Lower lobe of right lung (tissue), 2 donors: ENCODE results near the gene LRFN5. TPM values are rescaled to one million over a fixed set of nuclear protein-coding genes. Genes with fewer than 3 reads are reported as not detected.

Source experiments
- ATAC-seq, 2 donors: fragments of 200-7000 bp; cut with Tn5 transposase; one replicate each; pipeline ENCODE4 v1.9.1; 2020 to 2022; ENCODE audit warnings: mild to moderate bottlenecking in 2 of 2, moderate library complexity in 2 of 2
- DNase-seq: peaks from one replicate; pipeline ENCODE4 v3.0.0-alpha.2; 2020
- H3K27ac ChIP-seq: fragments of 200-600 bp; one replicate; pipeline ENCODE4 v1.8.0; 2022
- H3K27me3 ChIP-seq: fragments of 200-600 bp; one replicate; pipeline ENCODE4 v1.8.0; 2022; ENCODE audit warnings: low read depth
- H3K36me3 ChIP-seq: fragments of 200-600 bp; one replicate; pipeline ENCODE4 v1.8.0; 2022; ENCODE audit warnings: mild to moderate bottlenecking
- H3K4me1 ChIP-seq: fragments of 200-600 bp; one replicate; pipeline ENCODE4 v1.8.0; 2022
- H3K4me3 ChIP-seq: fragments of 200-600 bp; one replicate; pipeline ENCODE4 v1.8.0; 2022; ENCODE audit warnings: mild to moderate bottlenecking
- H3K9me3 ChIP-seq: fragments of 200-600 bp; one replicate; pipeline ENCODE4 v1.8.0; 2022
- intact Hi-C: fragments of 100-400 bp; cut with DNase I; formaldehyde crosslinking; loops from one replicate; pipeline ENCODE4 v1.11.0; 2022
- total RNA-seq: library from RNA; stranded (reverse); fragmentation: NEBNext Ultra II Directional; extraction: Animal tissue kit (Norgen Biotek cat#: 25700); gene quantifications from one replicate; pipeline ENCODE4 v1.2.1, GENCODE V29; 2021
- TF ChIP-seq, protein P1 (sequence below): fragments of 200-600 bp; IDR thresholded peaks from one replicate; pipeline ENCODE4 v1.8.0; 2022; ENCODE audit warnings: antibody characterized with exemption, mild to moderate bottlenecking
- donor health status: DM: no; HTN: yes; CAD: no; lungs with severe emphysema.

Gene LRFN5
- total RNA-seq, 1 donor from 2014 or later, result 1.3 TPM

GRCh38 chr14:41859336-41859735, 252.7 kb downstream of the LRFN5 start:
- no peaks in the 10 kb centered on the region for H3K27me3 ChIP-seq
- no peaks in the 10 kb centered on the region for H3K36me3 ChIP-seq
- intact Hi-C loops, result no loop called here
- TF ChIP-seq, protein P1, sequence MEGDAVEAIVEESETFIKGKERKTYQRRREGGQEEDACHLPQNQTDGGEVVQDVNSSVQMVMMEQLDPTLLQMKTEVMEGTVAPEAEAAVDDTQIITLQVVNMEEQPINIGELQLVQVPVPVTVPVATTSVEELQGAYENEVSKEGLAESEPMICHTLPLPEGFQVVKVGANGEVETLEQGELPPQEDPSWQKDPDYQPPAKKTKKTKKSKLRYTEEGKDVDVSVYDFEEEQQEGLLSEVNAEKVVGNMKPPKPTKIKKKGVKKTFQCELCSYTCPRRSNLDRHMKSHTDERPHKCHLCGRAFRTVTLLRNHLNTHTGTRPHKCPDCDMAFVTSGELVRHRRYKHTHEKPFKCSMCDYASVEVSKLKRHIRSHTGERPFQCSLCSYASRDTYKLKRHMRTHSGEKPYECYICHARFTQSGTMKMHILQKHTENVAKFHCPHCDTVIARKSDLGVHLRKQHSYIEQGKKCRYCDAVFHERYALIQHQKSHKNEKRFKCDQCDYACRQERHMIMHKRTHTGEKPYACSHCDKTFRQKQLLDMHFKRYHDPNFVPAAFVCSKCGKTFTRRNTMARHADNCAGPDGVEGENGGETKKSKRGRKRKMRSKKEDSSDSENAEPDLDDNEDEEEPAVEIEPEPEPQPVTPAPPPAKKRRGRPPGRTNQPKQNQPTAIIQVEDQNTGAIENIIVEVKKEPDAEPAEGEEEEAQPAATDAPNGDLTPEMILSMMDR, result no peak
- ATAC-seq (no peak), DNase-seq (no peak)
- H3K4me3 ChIP-seq, result no peak overlapping the region
- H3K4me1 ChIP-seq, result no peaks in the 10 kb centered on the region
- H3K9me3 ChIP-seq, result no peaks in the 10 kb centered on the region
- no peak overlapping the region for H3K27ac ChIP-seq

- TF ChIP-seq, protein P1, result no peak
- Histone ChIP-seq H3K36me3 (no peaks in the 10 kb centered on the region), H3K27ac (no peak overlapping the region), H3K4me1 (no peaks in the 10 kb centered on the region), H3K9me3 (no peaks in the 10 kb centered on the region), H3K4me3 (no peak overlapping the region), H3K27me3 (no peaks in the 10 kb centered on the region)
- intact Hi-C loops, result no loop called here
- no peak for ATAC-seq
- DNase-seq, result no peak
Observed at GRCh38 chr14:41860586-41860985, 253.9 kb downstream of the LRFN5 start.

DNA sequence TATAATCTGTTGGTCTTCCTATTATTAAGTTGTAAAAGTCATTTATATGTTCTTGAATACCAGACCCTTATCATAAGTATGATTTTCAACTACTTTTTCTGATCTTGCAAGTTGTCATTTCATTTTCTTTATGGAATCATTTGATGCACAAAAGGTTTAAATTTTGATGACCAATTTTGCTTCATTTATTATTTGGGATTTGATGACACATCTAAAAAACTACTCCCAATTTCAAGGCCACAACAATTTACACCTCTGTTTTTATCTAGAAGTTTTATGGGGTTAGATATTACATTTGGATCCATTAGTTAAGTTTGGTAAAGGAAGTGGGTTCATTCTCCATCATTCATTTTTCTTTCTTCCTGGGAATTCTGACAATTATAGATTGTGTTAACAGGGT, 259.2 kb downstream of the LRFN5 start:
- Histone ChIP-seq H3K36me3 (no peaks in the 10 kb centered on the region), H3K4me1 (no peaks in the 10 kb centered on the region), H3K9me3 (no peaks in the 10 kb centered on the region), H3K4me3 (no peak overlapping the region), H3K27ac (no peak overlapping the region), H3K27me3 (no peaks in the 10 kb centered on the region)
- ATAC-seq, result no peak
- TF ChIP-seq, protein P1, result no peak
- intact Hi-C loops, result no loop called here
- DNase-seq, result no peak

GRCh38 chr14:41868396-41868795, 261.7 kb downstream of the LRFN5 start:
- no peaks in the 10 kb centered on the region for H3K4me1 ChIP-seq
- H3K9me3 ChIP-seq, result no peaks in the 10 kb centered on the region
- TF ChIP-seq, protein P1, result no peak
- no peaks in the 10 kb centered on the region for H3K36me3 ChIP-seq
- ATAC-seq, result no peak
- H3K27me3 ChIP-seq, result no peaks in the 10 kb centered on the region
- H3K4me3 ChIP-seq, result no peak overlapping the region
- DNase-seq, result no peak
- no peak overlapping the region for H3K27ac ChIP-seq
- intact Hi-C loops, result no loop called here

- no peak overlapping the region for H3K4me3 ChIP-seq
- no peaks in the 10 kb centered on the region for H3K36me3 ChIP-seq
- DNase-seq (no peak), ATAC-seq (no peak)
- TF ChIP-seq, protein P1, result no peak
- H3K9me3 ChIP-seq, result no peaks in the 10 kb centered on the region
- no peaks in the 10 kb centered on the region for H3K27me3 ChIP-seq
- no peaks in the 10 kb centered on the region for H3K4me1 ChIP-seq
- no peak overlapping the region for H3K27ac ChIP-seq
- intact Hi-C loops, result no loop called here
Observed at GRCh38 chr14:41872931-41873685, 266.4 kb downstream of the LRFN5 start.
